ENCODE measurements around the gene LIN28B.

LIN28B gene

GRCh38 chr6:105066836-105067235 lies 109.9 kb downstream of the LIN28B start:
- H4K20me1 ChIP-seq (ENCODE audit: insufficient read depth): no peaks in the 10 kb centered on the region
- no peak overlapping the region for H3K9ac ChIP-seq
- no peak overlapping the region for H3K27ac ChIP-seq
- H3K36me3 ChIP-seq (ENCODE audit: insufficient read depth): no peaks in the 10 kb centered on the region
- H3K4me1 ChIP-seq (ENCODE audit: low read depth, poor library complexity, severe bottlenecking): no peaks in the 10 kb centered on the region
- H2AFZ ChIP-seq (ENCODE audit: low read depth): no peak overlapping the region
- no peak overlapping the region for H3K4me3 ChIP-seq (IDR thresholded peaks at IDR 0.05; ENCODE audit: insufficient read depth, low read depth, low read length)
- H3K27me3 ChIP-seq (ENCODE audit: insufficient read depth, low read depth): no peaks in the 10 kb centered on the region
- H3K4me2 ChIP-seq: no peak overlapping the region
- no peaks in the 10 kb centered on the region for H3K79me2 ChIP-seq (ENCODE audit: insufficient read depth, low read depth)
- no peak for TF ChIP-seq CTCF (conservative IDR thresholded peaks at IDR 0.05; ENCODE audit: low read depth, low read length)

- Histone ChIP-seq H3K4me2 (no peak overlapping the region), H3K27ac (no peak overlapping the region), H3K9ac (no peak overlapping the region), H2AFZ (ENCODE audit: low read depth) (no peak overlapping the region), H3K4me3 (IDR thresholded peaks at IDR 0.05; ENCODE audit: insufficient read depth, low read depth, low read length) (no peak overlapping the region), H3K27me3 (ENCODE audit: insufficient read depth, low read depth) (no peaks in the 10 kb centered on the region), H3K36me3 (ENCODE audit: insufficient read depth) (no peaks in the 10 kb centered on the region), H4K20me1 (ENCODE audit: insufficient read depth) (no peaks in the 10 kb centered on the region), H3K79me2 (ENCODE audit: insufficient read depth, low read depth) (no peaks in the 10 kb centered on the region), H3K4me1 (ENCODE audit: low read depth, poor library complexity, severe bottlenecking) (no peaks in the 10 kb centered on the region)
- no peak for TF ChIP-seq CTCF (conservative IDR thresholded peaks at IDR 0.05; ENCODE audit: low read depth, low read length)
Measured at GRCh38 chr6:105067329-105067728, 110.4 kb downstream of the LIN28B start.

- Histone ChIP-seq H3K36me3 (ENCODE audit: insufficient read depth) (no peaks in the 10 kb centered on the region), H3K4me1 (ENCODE audit: low read depth, poor library complexity, severe bottlenecking) (no peaks in the 10 kb centered on the region), H3K27me3 (ENCODE audit: insufficient read depth, low read depth) (no peaks in the 10 kb centered on the region), H3K4me3 (IDR thresholded peaks at IDR 0.05; ENCODE audit: insufficient read depth, low read depth, low read length) (no peak overlapping the region), H4K20me1 (ENCODE audit: insufficient read depth) (no peaks in the 10 kb centered on the region), H2AFZ (ENCODE audit: low read depth) (no peak overlapping the region), H3K79me2 (ENCODE audit: insufficient read depth, low read depth) (no peaks in the 10 kb centered on the region), H3K9ac (no peak overlapping the region), H3K4me2 (no peak overlapping the region), H3K27ac (no peak overlapping the region)
- TF ChIP-seq CTCF (conservative IDR thresholded peaks at IDR 0.05; ENCODE audit: low read depth, low read length): no peak
Measured at GRCh38 chr6:105068407-105068806, 111.5 kb downstream of the LIN28B start.

GRCh38 chr6:105069821-105070445 lies 113.0 kb downstream of the LIN28B start:
- Histone ChIP-seq H3K36me3 (ENCODE audit: insufficient read depth) (no peaks in the 10 kb centered on the region), H2AFZ (ENCODE audit: low read depth) (no peak overlapping the region), H3K4me1 (ENCODE audit: low read depth, poor library complexity, severe bottlenecking) (no peaks in the 10 kb centered on the region), H3K27ac (no peak overlapping the region), H3K4me3 (IDR thresholded peaks at IDR 0.05; ENCODE audit: insufficient read depth, low read depth, low read length) (no peak overlapping the region), H3K4me2 (no peak overlapping the region), H4K20me1 (ENCODE audit: insufficient read depth) (no peaks in the 10 kb centered on the region), H3K27me3 (ENCODE audit: insufficient read depth, low read depth) (no peaks in the 10 kb centered on the region), H3K79me2 (ENCODE audit: insufficient read depth, low read depth) (no peaks in the 10 kb centered on the region), H3K9ac (no peak overlapping the region)
- no peak for TF ChIP-seq CTCF (conservative IDR thresholded peaks at IDR 0.05; ENCODE audit: low read depth, low read length)

All from KMS-11 (cell line).